GM19239 (cell line): ENCODE data around the gene LSP1.

Experiments
- DNase-seq: peaks from one replicate; pipeline ENCODE4 v3.0.0; 2011; ENCODE audit warnings: low spot score; ENCODE audit not compliant: insufficient read length
- FAIRE-seq: peaks from 2 replicates; lab custom pipeline; 2011; peaks lifted over from hg19 to GRCh38; lab: Jason Lieb, UNC

The LSP1 gene

GRCh38 chr11:1824221-1825038 is 28.5 kb upstream of the LSP1 start:
- DNase-seq (no peak), FAIRE-seq (no peak)

GRCh38 chr11:1825039-1825740 is 27.7 kb upstream of the LSP1 start:
- DNase-seq: no peak
- FAIRE-seq: no peak

GRCh38 chr11:1825785-1826451 is 27.0 kb upstream of the LSP1 start:
- DNase-seq: no peak
- no peak for FAIRE-seq

GRCh38 chr11:1826552-1827094 is 26.3 kb upstream of the LSP1 start:
- no peak for DNase-seq
- no peak for FAIRE-seq

- no peak for FAIRE-seq
- no peak for DNase-seq
Observed at GRCh38 chr11:1827095-1827813, 25.6 kb upstream of the LSP1 start.

- no peak for DNase-seq
- no peak for FAIRE-seq
Observed at GRCh38 chr11:1827931-1828330, 25.0 kb upstream of the LSP1 start.

GRCh38 chr11:1828542-1828941 is 24.3 kb upstream of the LSP1 start:
- FAIRE-seq: no peak
- DNase-seq: no peak

- no peak for FAIRE-seq
- no peak for DNase-seq
Observed at GRCh38 chr11:1829039-1829820, 23.7 kb upstream of the LSP1 start.

- DNase-seq: no peak
Observed at GRCh38 chr11:1830004-1830321, 22.9 kb upstream of the LSP1 start.

GRCh38 chr11:1830322-1831223 is 22.3 kb upstream of the LSP1 start:
- DNase-seq (no peak), FAIRE-seq (no peak)

More at GRCh38 chr11:1830004-1830321, 22.9 kb upstream of the LSP1 start:
- no peak for FAIRE-seq

GRCh38 chr11:1831338-1832210 is 21.3 kb upstream of the LSP1 start:
- FAIRE-seq: no peak
- DNase-seq: no peak

GRCh38 chr11:1832211-1832919 is 20.5 kb upstream of the LSP1 start:
- peak; percentile 82 for DNase-seq
- no peak for FAIRE-seq

GRCh38 chr11:1832920-1833295 is 20.0 kb upstream of the LSP1 start:
- DNase-seq (no peak), FAIRE-seq (no peak)

GRCh38 chr11:1834062-1834610 is 18.7 kb upstream of the LSP1 start:
- DNase-seq (no peak), FAIRE-seq (no peak)

- FAIRE-seq: no peak
- DNase-seq: no peak
Observed at GRCh38 chr11:1834779-1835670, 17.9 kb upstream of the LSP1 start, which contains the start of gene SYT8. Gene SYT8, plus strand, starts transcription at chr11:1834990. Its CDS starts 116 bp downstream, at chr11:1835106.

- FAIRE-seq (no peak), DNase-seq (no peak)
Observed at GRCh38 chr11:1835671-1836010, 17.2 kb upstream of the LSP1 start.
